ENCODE data around the gene PXMP2.

DNA sequence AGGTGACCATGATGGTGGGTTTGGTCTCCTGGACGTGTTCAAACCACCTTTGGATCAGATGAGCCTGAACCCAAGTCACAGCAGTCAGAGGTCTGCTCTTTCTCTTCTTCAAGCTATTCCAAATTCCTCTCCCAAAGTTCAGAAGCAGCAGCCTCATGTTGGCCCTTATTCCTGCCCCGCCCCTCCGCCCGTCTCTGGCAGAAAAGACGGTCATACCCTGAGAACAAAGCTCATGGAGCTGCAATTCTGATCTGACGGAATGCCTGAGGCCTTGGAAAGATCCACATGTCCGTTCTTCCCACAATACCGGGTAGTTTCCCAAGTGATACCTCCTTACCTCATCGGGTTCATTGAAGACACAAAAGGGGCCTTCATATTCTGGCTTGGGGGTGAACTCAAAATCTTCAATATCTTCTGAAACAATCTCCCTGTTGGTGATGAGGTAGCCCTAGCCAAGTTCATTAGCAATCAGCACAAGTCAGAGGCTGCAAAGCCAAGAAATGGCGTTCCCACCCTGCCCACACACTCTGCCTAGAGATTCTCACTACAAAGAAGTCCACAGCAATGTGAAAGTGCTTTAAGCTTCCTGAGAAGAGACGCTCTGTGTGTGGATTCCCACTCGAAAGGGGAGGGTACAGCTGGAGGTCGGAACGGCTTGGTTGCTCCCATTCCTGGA, 11.5 kb upstream of the PXMP2 start:
- TF ChIP-seq, protein P1, sequence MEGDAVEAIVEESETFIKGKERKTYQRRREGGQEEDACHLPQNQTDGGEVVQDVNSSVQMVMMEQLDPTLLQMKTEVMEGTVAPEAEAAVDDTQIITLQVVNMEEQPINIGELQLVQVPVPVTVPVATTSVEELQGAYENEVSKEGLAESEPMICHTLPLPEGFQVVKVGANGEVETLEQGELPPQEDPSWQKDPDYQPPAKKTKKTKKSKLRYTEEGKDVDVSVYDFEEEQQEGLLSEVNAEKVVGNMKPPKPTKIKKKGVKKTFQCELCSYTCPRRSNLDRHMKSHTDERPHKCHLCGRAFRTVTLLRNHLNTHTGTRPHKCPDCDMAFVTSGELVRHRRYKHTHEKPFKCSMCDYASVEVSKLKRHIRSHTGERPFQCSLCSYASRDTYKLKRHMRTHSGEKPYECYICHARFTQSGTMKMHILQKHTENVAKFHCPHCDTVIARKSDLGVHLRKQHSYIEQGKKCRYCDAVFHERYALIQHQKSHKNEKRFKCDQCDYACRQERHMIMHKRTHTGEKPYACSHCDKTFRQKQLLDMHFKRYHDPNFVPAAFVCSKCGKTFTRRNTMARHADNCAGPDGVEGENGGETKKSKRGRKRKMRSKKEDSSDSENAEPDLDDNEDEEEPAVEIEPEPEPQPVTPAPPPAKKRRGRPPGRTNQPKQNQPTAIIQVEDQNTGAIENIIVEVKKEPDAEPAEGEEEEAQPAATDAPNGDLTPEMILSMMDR (IDR thresholded peaks at IDR 0.05), result no peak
- TF ChIP-seq POLR2A (IDR thresholded peaks at IDR 0.05), result no peak
